Left hindlimb (tissue), 1 donor: ENCODE results near the gene SLC11A1.

ENCODE experiments used
- DNase-seq: peaks from one replicate; pipeline ENCODE4 v3.0.0-alpha.2; 2018

The SLC11A1 gene

GRCh38 chr2:218381916-218382366 is at the start of gene SLC11A1:
Gene SLC11A1 (plus strand): TSS chr2:218382273. CDS start chr2:218382369, 96 bp downstream.
- no peak for DNase-seq

GRCh38 chr2:218332288-218332687 is 49.8 kb upstream of the SLC11A1 start:
- no peak for DNase-seq

GRCh38 chr2:218332920-218333645 is 49.0 kb upstream of the SLC11A1 start:
- no peak for DNase-seq

GRCh38 chr2:218334531-218334930 is 47.5 kb upstream of the SLC11A1 start:
- no peak for DNase-seq

GRCh38 chr2:218340656-218341055 is 41.4 kb upstream of the SLC11A1 start:
- no peak for DNase-seq

- DNase-seq = no peak
These were observed 40.7 kb upstream of the SLC11A1 start for GRCh38 chr2:218341381-218341780.

GRCh38 chr2:218342837-218343236 is 39.2 kb upstream of the SLC11A1 start:
- no peak for DNase-seq

GRCh38 chr2:218343591-218343990 is 38.5 kb upstream of the SLC11A1 start:
- DNase-seq = no peak

- no peak for DNase-seq
These were observed 37.9 kb upstream of the SLC11A1 start for GRCh38 chr2:218344090-218344754.

- DNase-seq = no peak
These were observed 37.2 kb upstream of the SLC11A1 start for GRCh38 chr2:218344755-218345417.

- DNase-seq = no peak
These were observed 36.4 kb upstream of the SLC11A1 start for GRCh38 chr2:218345491-218346236.

- no peak for DNase-seq
These were observed 34.9 kb upstream of the SLC11A1 start for GRCh38 chr2:218347172-218347571.

GRCh38 chr2:218354045-218354444 is 28.0 kb upstream of the SLC11A1 start:
- DNase-seq = no peak

- no peak for DNase-seq
These were observed 27.1 kb upstream of the SLC11A1 start for GRCh38 chr2:218354850-218355443.

GRCh38 chr2:218357236-218358177 is 24.6 kb upstream of the SLC11A1 start:
- DNase-seq = no peak

GRCh38 chr2:218360453-218360852 is 21.6 kb upstream of the SLC11A1 start:
- no peak for DNase-seq

GRCh38 chr2:218362606-218363005 is 19.5 kb upstream of the SLC11A1 start:
- DNase-seq = no peak

- no peak for DNase-seq
These were observed 18.3 kb upstream of the SLC11A1 start for GRCh38 chr2:218363736-218364135.

- no peak for DNase-seq
These were observed 17.9 kb upstream of the SLC11A1 start for GRCh38 chr2:218364196-218364595.

- DNase-seq = no peak
These were observed 15.3 kb upstream of the SLC11A1 start for GRCh38 chr2:218366621-218367414.
